ENCODE measurements around the gene MGAT4C.

Gene MGAT4C

DNA sequence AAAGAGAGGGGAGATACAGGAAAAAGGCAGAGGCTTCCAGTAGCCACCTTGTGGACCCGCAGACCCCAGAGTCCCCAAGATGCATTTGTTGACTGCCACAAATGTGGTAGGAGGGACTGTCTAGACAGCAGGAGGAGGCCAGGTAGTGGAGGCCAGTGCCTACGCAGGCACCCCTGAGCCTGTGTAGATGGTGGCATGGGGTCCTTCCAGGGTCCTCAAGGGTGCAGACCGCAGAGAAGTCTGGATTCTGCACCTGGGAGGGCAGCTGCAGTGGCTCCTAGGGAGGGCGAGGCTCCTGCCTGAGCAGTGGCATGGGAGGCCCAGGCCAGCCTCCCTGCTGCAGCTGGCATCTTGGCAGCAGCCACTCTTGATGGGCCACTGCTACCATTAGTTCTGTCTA is 262.4 kb downstream of the MGAT4C start:
- H3K4me3 ChIP-seq (ENCODE audit: control insufficient read depth, low read depth, low read length) = no peak overlapping the region
- TF ChIP-seq, protein P1, sequence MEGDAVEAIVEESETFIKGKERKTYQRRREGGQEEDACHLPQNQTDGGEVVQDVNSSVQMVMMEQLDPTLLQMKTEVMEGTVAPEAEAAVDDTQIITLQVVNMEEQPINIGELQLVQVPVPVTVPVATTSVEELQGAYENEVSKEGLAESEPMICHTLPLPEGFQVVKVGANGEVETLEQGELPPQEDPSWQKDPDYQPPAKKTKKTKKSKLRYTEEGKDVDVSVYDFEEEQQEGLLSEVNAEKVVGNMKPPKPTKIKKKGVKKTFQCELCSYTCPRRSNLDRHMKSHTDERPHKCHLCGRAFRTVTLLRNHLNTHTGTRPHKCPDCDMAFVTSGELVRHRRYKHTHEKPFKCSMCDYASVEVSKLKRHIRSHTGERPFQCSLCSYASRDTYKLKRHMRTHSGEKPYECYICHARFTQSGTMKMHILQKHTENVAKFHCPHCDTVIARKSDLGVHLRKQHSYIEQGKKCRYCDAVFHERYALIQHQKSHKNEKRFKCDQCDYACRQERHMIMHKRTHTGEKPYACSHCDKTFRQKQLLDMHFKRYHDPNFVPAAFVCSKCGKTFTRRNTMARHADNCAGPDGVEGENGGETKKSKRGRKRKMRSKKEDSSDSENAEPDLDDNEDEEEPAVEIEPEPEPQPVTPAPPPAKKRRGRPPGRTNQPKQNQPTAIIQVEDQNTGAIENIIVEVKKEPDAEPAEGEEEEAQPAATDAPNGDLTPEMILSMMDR (conservative IDR thresholded peaks at IDR 0.05; ENCODE audit: control insufficient read depth, insufficient read depth, low read depth, low read length) = no peak
- no peak for DNase-seq (ENCODE audit: low read depth)

DNA sequence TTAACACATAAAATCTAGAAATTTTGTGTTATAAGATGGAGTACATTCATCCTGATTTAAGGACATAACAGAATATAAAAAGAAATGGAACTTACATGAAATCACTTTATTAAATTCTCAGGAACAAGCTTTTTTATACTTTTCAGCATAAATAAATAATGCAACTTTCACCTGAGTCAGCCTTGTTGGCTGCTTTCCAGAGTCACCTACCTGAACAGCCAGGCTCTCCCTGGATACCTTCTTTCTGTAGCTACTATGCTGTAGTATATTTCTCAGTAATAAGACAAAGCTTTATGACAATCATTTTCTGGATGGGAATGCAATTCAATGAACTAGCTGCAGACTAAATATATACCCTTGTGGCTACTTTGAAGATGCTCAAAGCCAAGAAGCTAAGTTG is 270.2 kb downstream of the MGAT4C start:
- no peak overlapping the region for H3K4me3 ChIP-seq (ENCODE audit: control insufficient read depth, low read depth, low read length)
- DNase-seq (ENCODE audit: low read depth) = no peak
- TF ChIP-seq, protein P1 (conservative IDR thresholded peaks at IDR 0.05; ENCODE audit: control insufficient read depth, insufficient read depth, low read depth, low read length) = no peak

DNA sequence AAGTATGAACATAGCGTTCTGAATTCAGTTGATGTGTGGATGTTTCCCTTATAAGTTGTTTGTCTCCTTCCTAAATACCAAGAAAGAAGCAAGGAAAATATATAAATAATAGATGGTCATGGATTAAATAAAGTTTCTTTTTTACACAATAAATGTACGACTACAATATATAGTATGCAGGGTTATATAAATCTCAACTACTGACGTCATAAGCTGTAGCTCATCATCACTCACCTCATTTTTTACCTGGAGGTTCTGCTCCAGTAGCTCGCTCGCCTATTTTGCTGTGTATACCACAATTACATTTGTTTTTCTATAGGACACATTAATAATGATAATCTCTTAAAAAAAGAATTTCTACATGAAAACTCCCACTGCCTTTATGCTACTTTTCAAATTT is 272.6 kb downstream of the MGAT4C start:
- H3K4me3 ChIP-seq (ENCODE audit: control insufficient read depth, low read depth, low read length) = no peak overlapping the region
- TF ChIP-seq, protein P1 (conservative IDR thresholded peaks at IDR 0.05; ENCODE audit: control insufficient read depth, insufficient read depth, low read depth, low read length) = no peak
- DNase-seq (ENCODE audit: low read depth) = no peak

DNA sequence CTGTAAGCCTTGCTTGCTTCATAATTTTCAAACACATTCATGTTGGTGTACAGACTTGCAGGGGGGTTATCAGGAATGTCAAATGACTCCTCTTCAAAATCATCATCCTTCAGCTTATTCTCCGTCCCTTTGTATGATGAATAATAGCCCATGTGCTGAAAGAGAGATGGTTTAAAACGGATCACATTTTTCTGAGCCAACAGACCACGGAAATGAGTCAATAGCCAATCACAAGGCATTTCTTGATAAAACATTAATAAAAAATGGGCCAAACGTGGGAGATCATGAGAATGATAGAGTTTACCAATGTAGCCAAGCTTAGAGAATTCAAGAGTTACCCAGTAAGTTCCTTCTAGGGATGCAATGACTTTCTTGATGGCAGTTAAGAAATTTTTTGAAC is 276.6 kb downstream of the MGAT4C start:
- H3K4me3 ChIP-seq (ENCODE audit: control insufficient read depth, low read depth, low read length) = no peak overlapping the region
- DNase-seq (ENCODE audit: low read depth) = no peak
- TF ChIP-seq, protein P1 (conservative IDR thresholded peaks at IDR 0.05; ENCODE audit: control insufficient read depth, insufficient read depth, low read depth, low read length) = no peak

DNA sequence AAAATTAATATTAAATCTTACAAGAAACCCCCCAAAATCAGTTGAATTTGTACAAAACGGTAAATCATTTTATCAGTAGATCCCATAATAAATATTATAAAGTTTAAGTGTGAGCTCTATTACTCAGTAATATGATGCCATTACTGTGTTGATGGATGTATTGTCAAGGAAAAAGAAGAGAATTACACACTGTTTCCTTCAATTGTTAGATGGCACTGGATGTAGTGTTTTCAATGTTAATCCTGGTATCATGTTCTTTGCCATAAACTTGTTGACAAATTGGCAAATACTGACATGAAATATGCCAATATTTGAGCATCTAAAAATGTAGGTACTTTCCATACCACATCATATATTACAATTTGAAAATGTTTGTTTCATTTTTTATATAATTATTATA is 280.5 kb downstream of the MGAT4C start:
- TF ChIP-seq, protein P1 (conservative IDR thresholded peaks at IDR 0.05; ENCODE audit: control insufficient read depth, insufficient read depth, low read depth, low read length) = no peak
- no peak for DNase-seq (ENCODE audit: low read depth)
- H3K4me3 ChIP-seq (ENCODE audit: control insufficient read depth, low read depth, low read length) = no peak overlapping the region

DNA sequence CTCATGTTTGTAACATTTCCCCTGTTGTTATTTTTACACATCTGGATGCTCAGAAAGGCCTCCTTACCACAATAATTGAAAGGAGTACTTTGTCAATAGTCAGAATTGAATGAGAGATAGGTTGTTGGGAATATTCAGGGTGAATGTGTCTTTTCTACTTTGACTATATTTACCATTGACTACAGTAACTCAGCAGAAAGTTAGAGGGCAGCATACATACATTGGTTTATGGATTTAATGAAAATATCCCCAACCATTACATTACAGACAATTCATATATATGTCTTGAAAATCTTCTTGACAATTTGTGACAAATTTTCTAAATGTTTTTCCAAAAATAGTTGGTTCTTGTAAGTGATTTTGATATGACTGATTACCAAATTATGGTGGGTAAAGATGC is 284.4 kb downstream of the MGAT4C start:
- TF ChIP-seq, protein P1 (conservative IDR thresholded peaks at IDR 0.05; ENCODE audit: control insufficient read depth, insufficient read depth, low read depth, low read length) = peak; percentile 13
- DNase-seq (ENCODE audit: low read depth) = no peak
- no peak overlapping the region for H3K4me3 ChIP-seq (ENCODE audit: control insufficient read depth, low read depth, low read length)

DNA sequence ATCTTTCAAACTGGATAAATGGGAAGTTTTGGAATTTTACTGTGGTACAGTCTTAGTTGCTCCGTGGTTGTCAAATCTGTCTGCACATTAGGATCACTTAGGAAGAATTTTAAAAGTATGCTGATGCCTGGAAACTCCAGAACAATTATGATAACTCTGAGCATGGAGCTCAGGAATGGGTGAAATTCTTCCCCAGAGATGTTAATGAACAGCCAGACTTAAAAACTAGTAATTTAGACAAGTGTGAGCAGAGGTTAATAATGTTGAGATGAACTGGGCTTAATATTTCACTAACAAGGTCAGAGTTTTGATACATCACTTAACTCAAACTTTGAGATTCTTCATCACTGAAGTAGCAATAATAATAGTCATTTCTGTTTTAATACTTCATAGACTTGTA is 287.6 kb downstream of the MGAT4C start:
- TF ChIP-seq, protein P1 (conservative IDR thresholded peaks at IDR 0.05; ENCODE audit: control insufficient read depth, insufficient read depth, low read depth, low read length) = no peak
- H3K4me3 ChIP-seq (ENCODE audit: control insufficient read depth, low read depth, low read length) = no peak overlapping the region
- no peak for DNase-seq (ENCODE audit: low read depth)

All from fibroblast of mammary gland (primary cell).